Body of pancreas (tissue), 4 donors: ENCODE results near the gene SEMA3G. TPM values are rescaled to one million over a fixed set of nuclear protein-coding genes. Genes with fewer than 3 reads are reported as not detected.

Experiments used
- ATAC-seq: fragments of 150-250 bp; one replicate; pipeline ENCODE4 v1.9.1; 2016
- DNase-seq, 4 donors: peaks; one replicate each; pipeline ENCODE4 v3.0.0-alpha.2; 2019
- H3K27ac ChIP-seq, 4 donors: fragments of 200-600 bp; sonication (generic); 1 replicate in 3 of 4; 2 replicates in 1 of 4; pipeline versions ENCODE4 v1.5.1 to v1.6.1; 2016 to 2019; ENCODE audit warnings: mild to moderate bottlenecking in 1 of 4, mixed read lengths in 1 of 4, moderate library complexity in 1 of 4
- H3K27me3 ChIP-seq, 2 donors: fragments of 200-600 bp; sonication (generic); one replicate each; pipeline ENCODE4 v1.6.0; 2016; ENCODE audit warnings: mild to moderate bottlenecking in 1 of 2
- H3K36me3 ChIP-seq, 2 donors: fragments of 200-600 bp; sonication (generic); replicated peaks in 1 of 2; 2 replicates each; pipeline ENCODE4 v1.5.1; 2016; ENCODE audit warnings: low read depth in 2 of 2; ENCODE audit not compliant: insufficient read depth in 1 of 2
- H3K4me1 ChIP-seq: fragments of 200-600 bp; sonication (generic); one replicate; pipeline ENCODE4 v1.6.0; 2016
- H3K4me3 ChIP-seq, 2 donors: fragments of 200-600 bp; sonication (generic); 1 replicate in 1 of 2; 2 replicates in 1 of 2; pipeline ENCODE4 v1.5.1; 2016 to 2019
- H3K9me3 ChIP-seq, 3 donors: fragments of 200-600 bp; sonication (generic); 1 replicate in 2 of 3; 2 replicates in 1 of 3; pipeline ENCODE4 v1.5.1; 2016
- POLR2A ChIP-seq, 3 donors: fragments of 450-650 bp; IDR thresholded peaks; one replicate each; pipeline ENCODE4 v1.6.1; 2016; ENCODE audit warnings: antibody characterized with exemption in 3 of 3, mild to moderate bottlenecking in 2 of 3
- WGBS, 2 donors: methylation state at CpG; one replicate each; pipeline ENCODE4 v1.1.5; 2017; 5-methylcytosine and 5-hydroxymethylcytosine counted together
- intact Hi-C: fragments of 100-400 bp; cut with DNase I; formaldehyde crosslinking; loops from one replicate; pipeline ENCODE4 v1.15.1; 2023
- total RNA-seq, 2 donors: library from RNA; depleted of rRNA; stranded (reverse); fragments of >200 nt; gene quantifications; one replicate each; pipeline ENCODE4 v1.1.0, GENCODE V29; 2016
- TF ChIP-seq, protein P1 (sequence below), 7 experiments: fragments of 450-650 bp in 4 of 7; fragments of 200-600 bp in 3 of 7; sonication (generic) in 3 of 7; IDR thresholded peaks; one replicate each; pipeline ENCODE4 v1.5.1; 2016 to 2019; ENCODE audit warnings: antibody characterized with exemption in 7 of 7

The SEMA3G gene
- total RNA-seq, 2 donors from 2014 or later = 3.9 to 13.2 TPM

DNA sequence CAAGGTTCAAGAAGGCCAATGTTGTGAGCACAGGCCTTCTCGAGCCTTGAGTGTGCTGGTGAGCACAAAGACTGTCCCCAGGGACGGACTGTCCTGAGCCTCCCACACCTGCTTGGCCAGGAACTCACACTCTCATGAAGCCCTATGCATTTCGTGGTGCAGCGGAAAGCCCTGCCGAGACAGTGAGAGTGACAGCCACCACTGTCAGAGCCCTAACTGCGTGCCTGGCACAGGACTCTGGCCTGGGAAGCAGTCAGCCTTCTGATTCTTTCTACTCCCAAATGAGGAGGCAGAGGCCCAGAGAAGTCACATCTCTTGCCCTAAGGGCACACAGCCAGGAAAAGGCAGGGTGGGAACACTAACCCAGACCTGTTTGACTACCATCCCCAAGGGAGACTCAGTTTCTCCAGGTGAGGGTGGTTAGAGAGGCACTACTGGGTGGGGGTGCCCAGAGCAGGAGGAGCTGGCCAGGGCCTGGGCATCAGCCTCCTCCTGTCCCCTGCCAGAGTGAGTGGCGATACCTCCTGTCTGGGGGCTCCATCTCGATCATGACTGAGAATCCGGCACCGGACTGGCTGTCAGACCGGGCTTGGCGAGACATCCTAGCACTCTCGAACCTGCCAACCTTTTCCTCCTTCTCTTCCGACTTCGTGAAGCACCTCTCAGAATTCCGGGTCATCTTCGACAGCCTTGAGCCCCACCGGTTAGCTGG is 50.8 kb downstream of the SEMA3G start:
- Histone ChIP-seq H3K4me1 (no peaks in the 10 kb centered on the region), H3K4me3 (no peak overlapping the region), H3K27ac (no peak overlapping the region), H3K9me3 (no peaks in the 10 kb centered on the region), H3K27me3 (no peaks in the 10 kb centered on the region), H3K36me3 (peaks cover 0 to 3% of the 10 kb centered on the region in 2 donors)
- TF ChIP-seq, protein P1, sequence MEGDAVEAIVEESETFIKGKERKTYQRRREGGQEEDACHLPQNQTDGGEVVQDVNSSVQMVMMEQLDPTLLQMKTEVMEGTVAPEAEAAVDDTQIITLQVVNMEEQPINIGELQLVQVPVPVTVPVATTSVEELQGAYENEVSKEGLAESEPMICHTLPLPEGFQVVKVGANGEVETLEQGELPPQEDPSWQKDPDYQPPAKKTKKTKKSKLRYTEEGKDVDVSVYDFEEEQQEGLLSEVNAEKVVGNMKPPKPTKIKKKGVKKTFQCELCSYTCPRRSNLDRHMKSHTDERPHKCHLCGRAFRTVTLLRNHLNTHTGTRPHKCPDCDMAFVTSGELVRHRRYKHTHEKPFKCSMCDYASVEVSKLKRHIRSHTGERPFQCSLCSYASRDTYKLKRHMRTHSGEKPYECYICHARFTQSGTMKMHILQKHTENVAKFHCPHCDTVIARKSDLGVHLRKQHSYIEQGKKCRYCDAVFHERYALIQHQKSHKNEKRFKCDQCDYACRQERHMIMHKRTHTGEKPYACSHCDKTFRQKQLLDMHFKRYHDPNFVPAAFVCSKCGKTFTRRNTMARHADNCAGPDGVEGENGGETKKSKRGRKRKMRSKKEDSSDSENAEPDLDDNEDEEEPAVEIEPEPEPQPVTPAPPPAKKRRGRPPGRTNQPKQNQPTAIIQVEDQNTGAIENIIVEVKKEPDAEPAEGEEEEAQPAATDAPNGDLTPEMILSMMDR (IDR thresholded peaks at IDR 0.05) = no peak
- TF ChIP-seq POLR2A (IDR thresholded peaks at IDR 0.05) = no peak
- ATAC-seq (no peak), DNase-seq (no peak)
- WGBS, 2 donors = 89 to 90% methylated on average over 13 to 18 of the region's 18 CpGs
- intact Hi-C loops = no loop called here

GRCh38 chr3:52393131-52393807 is 51.6 kb downstream of the SEMA3G start:
- intact Hi-C loops = no loop called here
- H3K4me1 ChIP-seq = no peaks in the 10 kb centered on the region
- ATAC-seq (no peak), DNase-seq (no peak)
- H3K4me3 ChIP-seq = no peak overlapping the region
- no peak for TF ChIP-seq POLR2A (IDR thresholded peaks at IDR 0.05)
- TF ChIP-seq, protein P1 (IDR thresholded peaks at IDR 0.05) = no peak
- H3K27ac ChIP-seq = no peak overlapping the region
- H3K36me3 ChIP-seq = peaks cover 0 to 3% of the 10 kb centered on the region in 2 donors
- 86 to 95% methylated on average over 18 of the region's 18 CpGs for WGBS, 2 donors
- H3K27me3 ChIP-seq = no peaks in the 10 kb centered on the region
- no peaks in the 10 kb centered on the region for H3K9me3 ChIP-seq

GRCh38 chr3:52392216-52392930 is 52.5 kb downstream of the SEMA3G start:
- intact Hi-C loops = no loop called here
- ATAC-seq (no peak), DNase-seq (no peak)
- 89 to 90% methylated on average over 12 to 15 of the region's 16 CpGs for WGBS, 2 donors
- TF ChIP-seq POLR2A (IDR thresholded peaks at IDR 0.05) = no peak
- TF ChIP-seq, protein P1 (IDR thresholded peaks at IDR 0.05) = no peak
- H3K27me3 ChIP-seq = no peaks in the 10 kb centered on the region
- H3K4me3 ChIP-seq = no peak overlapping the region
- no peak overlapping the region for H3K27ac ChIP-seq
- H3K4me1 ChIP-seq = no peaks in the 10 kb centered on the region
- no peaks in the 10 kb centered on the region for H3K9me3 ChIP-seq
- H3K36me3 ChIP-seq = peaks cover 0 to 3% of the 10 kb centered on the region in 2 donors

DNA sequence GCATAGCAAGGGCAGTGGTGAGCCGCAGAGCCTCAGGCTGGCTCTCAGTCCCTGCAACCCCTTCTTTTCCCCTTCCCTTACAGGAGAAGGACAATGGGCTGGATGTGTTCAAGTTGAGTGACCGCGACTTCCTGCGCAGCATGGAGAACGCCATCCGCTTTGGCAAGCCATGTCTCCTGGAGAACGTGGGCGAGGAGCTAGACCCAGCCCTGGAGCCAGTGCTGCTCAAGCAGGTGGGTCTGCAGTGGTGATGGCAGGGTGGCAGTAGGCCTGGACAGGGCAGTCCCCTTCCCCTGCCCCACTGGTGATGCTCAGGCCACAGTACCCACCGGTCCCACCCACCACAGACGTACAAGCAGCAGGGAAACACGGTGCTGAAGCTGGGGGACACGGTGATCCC is 53.8 kb downstream of the SEMA3G start:
- Histone ChIP-seq H3K4me1 (no peaks in the 10 kb centered on the region), H3K36me3 (peaks cover 0 to 3% of the 10 kb centered on the region in 2 donors), H3K4me3 (no peak overlapping the region), H3K27me3 (no peaks in the 10 kb centered on the region), H3K27ac (no peak overlapping the region), H3K9me3 (no peaks in the 10 kb centered on the region)
- 89 to 95% methylated on average over 10 to 12 of the region's 12 CpGs for WGBS, 2 donors
- ATAC-seq (no peak), DNase-seq (no peak)
- TF ChIP-seq POLR2A (IDR thresholded peaks at IDR 0.05) = no peak
- TF ChIP-seq, protein P1 (IDR thresholded peaks at IDR 0.05) = no peak
- intact Hi-C loops = no loop called here
